ENCODE results near the gene ZNF317.

The ZNF317 gene

DNA sequence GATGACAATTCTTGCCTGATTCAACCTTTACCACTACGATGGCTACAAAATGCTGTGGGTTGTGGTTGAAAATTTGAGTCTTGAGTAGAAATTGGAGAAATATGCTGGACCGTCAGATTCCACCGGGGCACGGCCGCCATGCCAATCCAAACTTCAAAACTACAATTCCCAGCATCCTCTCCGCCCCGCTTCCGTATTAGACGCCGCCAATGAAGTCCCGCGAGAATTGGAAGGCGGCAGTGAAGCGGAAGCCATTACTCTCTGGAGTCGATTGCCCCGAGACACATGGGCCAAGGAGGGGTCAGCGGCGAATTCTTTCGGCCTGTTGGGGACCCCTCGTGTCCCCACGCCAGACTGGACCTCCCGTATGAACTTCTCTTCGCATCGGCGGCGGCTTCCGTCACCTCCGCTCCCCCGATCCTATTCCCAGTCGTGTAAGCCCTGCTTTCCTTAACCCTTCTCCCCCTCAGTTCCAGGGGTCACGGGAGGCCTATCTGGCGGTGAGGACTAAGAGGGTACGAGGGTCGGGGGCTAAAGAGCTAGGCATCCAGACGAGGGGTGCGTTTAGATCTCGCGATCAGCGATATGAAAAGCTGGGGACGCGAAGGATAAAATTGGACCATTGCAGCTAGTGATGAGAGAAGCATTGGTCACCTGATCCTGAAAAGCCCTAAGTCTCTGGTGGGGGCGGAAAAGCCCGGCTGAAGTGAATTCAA lies at the start of gene ZNF317:
TSS of gene ZNF317 (plus strand) at position 239 of the 716 bp plus-strand sequence. CDS start 15,620 bp downstream, outside the sequence.
- DNase-seq (ENCODE audit: low read depth in 2 of 2): peak; percentile 80 to 82

GRCh38 chr19:9107375-9107774 lies 32.8 kb upstream of the ZNF317 start, which contains the start of gene OR7G2:
Gene OR7G2, minus strand, starts transcription at chr19:9107475. Its CDS starts 4,232 bp downstream, at chr19:9103243.
- no peak for DNase-seq (ENCODE audit: low read depth in 2 of 2)

DNA sequence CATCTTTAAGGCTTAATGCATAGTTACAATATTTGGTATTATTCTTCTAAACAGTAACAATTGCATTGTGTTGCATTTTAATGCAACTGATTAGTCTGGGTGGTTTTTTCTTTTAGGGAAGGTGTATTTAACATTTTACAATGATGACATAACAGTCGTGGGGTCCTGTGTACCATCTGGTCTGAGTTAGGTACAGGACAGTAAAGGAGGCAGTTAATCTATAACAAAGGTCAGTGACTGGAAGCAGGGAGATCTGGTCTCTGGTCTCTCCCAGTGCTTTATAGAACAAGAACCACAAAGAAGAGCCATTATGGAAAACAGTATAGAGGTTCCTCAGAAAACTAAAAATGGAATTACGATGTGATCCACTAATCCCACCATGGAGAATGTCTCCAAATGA lies 30.2 kb upstream of the ZNF317 start:
- no peak for DNase-seq (ENCODE audit: low read depth in 2 of 2)

DNA sequence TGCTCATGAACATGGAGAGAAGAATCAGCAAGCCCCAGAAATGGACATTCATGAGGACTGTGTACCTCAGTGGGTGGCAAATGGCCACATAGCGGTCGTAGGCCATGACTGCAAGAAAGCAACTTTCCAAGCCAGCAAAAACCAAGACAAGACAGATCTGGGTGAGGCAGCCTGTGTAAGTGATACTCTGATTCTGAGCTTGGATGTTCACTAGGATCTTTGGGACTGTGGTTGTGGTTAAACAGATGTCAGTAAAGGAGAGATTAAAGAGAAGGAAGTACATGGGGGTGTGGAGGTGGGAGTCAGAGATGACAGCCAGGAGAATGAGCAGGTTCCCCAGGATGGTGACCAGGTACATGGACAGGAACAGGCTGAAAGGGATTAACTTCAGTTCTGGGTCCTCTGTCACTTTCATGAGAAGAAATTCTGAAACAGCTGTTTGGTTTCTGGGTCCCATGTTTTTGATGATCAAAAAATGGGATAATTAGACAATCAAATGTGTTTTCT lies 24.8 kb upstream of the ZNF317 start, which contains the start of gene OR7G1:
TSS of gene OR7G1 (minus strand) at position 457 of the 507 bp plus-strand sequence. CDS start at position 457, 0 bp downstream.
- DNase-seq (ENCODE audit: low read depth in 2 of 2): no peak

GRCh38 chr19:9116547-9116946 lies 23.6 kb upstream of the ZNF317 start:
- no peak for DNase-seq (ENCODE audit: low read depth in 2 of 2)

DNA sequence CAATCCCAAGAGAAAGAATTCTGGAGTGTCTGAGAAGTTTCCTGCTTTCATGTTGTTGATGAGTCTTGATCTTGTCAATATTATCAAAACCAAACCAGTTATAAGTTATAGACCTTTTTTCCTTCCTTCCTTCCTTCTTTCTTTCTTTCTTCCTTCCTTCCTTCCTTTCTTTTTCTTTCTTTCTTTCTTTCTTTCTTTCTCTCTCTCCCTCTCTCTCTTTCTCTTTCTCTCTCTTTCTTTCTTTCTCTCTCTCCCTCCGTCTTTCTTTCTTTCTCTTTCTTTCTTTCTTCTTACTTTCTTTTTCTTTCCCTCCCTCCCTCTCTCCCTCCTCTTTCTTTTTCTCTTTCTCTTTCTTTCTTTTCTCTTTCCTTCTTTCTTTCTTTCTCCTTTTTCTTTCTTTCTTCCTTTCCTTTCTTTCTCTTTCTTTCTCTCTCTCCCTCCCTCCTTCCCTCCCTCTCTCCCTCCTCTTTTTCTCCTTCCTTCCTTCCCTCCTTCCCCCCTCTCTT lies 13.2 kb upstream of the ZNF317 start, which contains the start of gene OR7G3:
TSS of gene OR7G3 (minus strand) at position 51 of the 506 bp plus-strand sequence. CDS start at position 51, 0 bp downstream.
- DNase-seq (ENCODE audit: low read depth in 2 of 2): no peak

DNA sequence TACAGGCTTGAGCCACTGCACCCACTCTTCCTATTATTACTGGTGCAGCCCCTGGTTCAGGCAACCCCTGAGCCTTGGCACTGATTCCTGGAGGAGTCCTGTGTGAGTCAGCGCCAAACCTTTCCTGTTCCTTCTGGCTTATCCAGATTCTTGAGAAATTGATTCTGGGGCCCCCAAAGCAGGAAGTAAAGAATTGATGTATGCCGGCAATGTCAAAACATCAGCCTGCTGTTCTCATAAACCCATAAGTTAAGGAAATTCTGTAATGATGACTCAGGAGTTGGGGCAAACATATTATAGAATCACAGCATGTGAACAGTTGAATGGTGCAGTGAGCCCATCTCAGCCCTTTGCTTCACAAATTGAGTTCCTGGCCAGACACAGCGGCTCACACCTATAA lies 12.0 kb upstream of the ZNF317 start:
- DNase-seq (ENCODE audit: low read depth in 2 of 2): no peak

DNA sequence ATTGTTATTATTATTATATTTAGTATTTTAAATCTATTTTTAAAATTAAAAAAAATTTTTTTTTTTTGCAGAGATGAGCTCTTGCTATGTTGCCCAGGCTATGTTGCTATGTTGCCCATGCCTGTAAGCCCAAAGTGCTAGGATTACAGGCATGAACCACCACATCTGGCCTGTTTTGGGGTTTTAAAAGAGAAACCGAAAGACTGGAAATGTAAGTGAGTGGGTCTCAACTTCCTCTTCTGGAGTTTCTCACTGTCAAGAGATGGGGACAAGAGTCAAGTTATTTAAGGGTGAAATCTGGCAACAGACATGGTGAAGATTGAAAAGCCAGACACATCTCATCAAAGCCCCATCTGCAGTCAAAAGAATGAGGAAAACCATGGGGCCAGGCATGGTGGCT lies 9.2 kb upstream of the ZNF317 start:
- DNase-seq (ENCODE audit: low read depth in 2 of 2): no peak

GRCh38 chr19:9132422-9132821 lies 7.8 kb upstream of the ZNF317 start:
- no peak for DNase-seq (ENCODE audit: low read depth in 2 of 2)

DNA sequence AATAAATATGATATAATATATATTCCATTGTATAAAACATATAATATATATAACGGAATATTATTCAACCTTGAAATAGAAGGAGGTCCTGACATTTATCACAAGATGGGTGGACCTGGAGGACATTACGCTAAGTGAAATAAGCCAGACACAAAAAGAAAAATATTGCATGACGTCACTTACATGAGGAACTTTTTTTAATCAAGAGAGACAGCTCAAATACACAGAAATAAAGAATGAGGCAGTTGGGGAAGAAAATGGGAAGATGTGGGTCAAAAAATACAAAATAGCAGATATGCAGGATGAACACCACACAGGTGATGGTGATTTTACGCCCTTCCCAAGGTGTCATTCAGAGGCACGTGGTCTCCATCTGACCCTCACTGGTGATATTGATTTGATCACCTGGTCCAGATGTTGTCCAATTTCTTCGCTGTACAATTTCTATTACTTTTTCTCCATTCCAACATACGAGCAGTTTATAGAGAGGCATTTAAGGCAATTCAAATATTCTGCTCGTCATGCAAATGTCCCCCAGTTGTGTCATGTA lies 513 bp upstream of the ZNF317 start:
- DNase-seq (ENCODE audit: low read depth in 2 of 2): no peak

GRCh38 chr19:9144920-9145319 lies 4.7 kb downstream of the ZNF317 start:
- no peak for DNase-seq (ENCODE audit: low read depth in 2 of 2)

GRCh38 chr19:9146882-9147281 lies 6.7 kb downstream of the ZNF317 start:
- DNase-seq (ENCODE audit: low read depth in 2 of 2): no peak

DNA sequence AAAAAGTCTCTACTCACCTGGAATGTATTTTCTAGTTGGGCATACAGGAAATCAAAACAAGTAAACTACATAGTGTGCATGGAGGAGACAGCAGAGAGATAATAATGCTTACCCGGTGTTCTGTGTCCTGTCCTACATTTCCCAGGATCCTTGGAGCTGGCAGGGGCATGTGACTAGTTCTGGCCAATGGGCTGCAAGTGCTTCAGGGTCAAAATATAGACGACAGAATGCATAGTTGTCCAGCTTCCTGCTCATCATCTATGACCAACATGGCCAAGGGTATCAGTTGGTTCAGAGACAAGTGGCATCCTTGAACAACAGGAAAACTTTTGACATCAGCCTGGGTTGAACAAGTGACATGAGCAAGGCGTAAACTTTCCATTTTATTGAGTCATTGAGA lies 8.5 kb downstream of the ZNF317 start:
- no peak for DNase-seq (ENCODE audit: low read depth in 2 of 2)

GRCh38 chr19:9149997-9150396 lies 9.8 kb downstream of the ZNF317 start:
- DNase-seq (ENCODE audit: low read depth in 2 of 2): no peak

GRCh38 chr19:9150650-9151049 lies 10.5 kb downstream of the ZNF317 start:
- DNase-seq (ENCODE audit: low read depth in 2 of 2): no peak

- no peak for DNase-seq (ENCODE audit: low read depth in 2 of 2)
Measured at GRCh38 chr19:9151367-9151766, 11.2 kb downstream of the ZNF317 start.

DNA sequence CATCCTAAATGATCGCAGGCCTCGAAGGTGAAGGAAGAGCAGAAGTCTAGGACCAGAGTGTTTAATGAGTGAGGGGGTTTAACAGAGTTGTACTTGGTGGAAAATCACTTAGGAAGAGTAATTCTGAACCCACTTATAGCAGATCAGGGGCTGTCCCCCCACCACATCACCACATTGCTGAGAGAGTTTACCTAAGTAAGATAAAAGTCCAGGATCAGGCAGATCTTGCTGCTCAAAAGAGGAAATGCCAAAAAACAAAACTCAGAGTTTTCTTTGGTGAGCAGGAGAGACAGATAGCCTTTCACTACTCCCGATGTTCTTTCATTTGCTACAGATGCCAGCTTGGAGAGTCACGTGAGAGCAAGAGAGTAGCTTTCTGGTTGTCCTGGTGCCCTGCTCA lies 15.4 kb downstream of the ZNF317 start:
- DNase-seq (ENCODE audit: low read depth in 2 of 2): no peak

- DNase-seq (ENCODE audit: low read depth in 2 of 2): no peak
Measured at GRCh38 chr19:9156304-9156703, 16.1 kb downstream of the ZNF317 start.

DNA sequence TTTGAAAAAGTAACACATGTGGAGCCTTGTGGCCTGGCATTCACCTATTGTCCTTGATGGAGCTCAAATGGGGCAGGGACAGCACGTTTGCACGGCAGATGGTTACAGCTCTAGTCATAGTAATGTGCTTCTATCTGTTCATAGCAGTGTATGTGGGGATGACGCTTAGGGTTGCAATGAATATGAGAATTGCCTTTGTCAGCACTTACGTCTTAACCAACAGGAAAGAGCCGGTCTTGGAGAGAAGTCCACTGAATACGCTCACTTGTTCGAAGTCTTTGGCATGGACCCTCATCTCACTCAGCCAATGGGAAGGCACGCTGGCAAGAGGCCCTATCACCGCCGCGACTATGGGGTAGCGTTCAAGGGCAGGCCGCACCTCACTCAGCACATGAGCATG lies 19.7 kb downstream of the ZNF317 start:
- DNase-seq (ENCODE audit: low read depth in 2 of 2): no peak

DNA sequence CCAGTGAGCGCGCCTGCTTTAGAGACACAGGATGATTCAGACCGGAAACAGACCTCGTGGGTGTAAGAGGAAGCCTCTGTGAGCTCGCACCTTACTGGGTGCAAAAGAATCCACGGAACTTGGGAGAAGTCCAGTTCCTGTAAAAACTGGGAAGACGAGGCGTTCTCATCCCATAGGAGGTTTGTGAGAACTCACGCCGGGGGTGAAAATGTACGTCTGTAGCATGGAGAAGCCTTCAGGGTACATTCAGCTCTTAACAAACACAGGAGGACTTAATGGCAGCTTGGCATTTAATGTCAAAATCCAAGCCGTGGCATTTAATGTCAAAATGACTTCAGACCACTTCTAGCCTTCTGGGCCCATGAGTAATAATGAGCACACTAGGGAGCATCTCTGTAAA lies 21.2 kb downstream of the ZNF317 start:
- DNase-seq (ENCODE audit: low read depth in 2 of 2): no peak

DNA sequence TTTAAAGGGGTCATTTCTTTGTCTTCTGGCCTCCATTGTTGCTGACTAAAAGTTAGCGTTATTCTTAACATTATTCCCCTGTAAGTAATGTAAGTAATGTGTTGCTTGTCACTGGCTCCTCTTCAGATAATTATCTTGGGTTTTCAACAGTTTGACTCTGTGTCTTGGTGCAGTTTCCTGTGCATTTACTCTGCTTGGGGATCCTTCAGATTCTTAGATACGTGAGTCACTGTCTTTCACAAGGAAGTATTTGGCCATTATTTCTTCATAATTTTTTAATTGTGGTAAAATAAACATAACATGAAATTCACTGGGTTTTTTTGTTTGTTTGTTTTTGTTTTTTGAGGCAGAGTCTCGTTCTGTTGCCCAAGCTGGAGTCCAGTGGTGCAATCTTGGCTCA lies 25.1 kb downstream of the ZNF317 start:
- DNase-seq (ENCODE audit: low read depth in 2 of 2): no peak

DNA sequence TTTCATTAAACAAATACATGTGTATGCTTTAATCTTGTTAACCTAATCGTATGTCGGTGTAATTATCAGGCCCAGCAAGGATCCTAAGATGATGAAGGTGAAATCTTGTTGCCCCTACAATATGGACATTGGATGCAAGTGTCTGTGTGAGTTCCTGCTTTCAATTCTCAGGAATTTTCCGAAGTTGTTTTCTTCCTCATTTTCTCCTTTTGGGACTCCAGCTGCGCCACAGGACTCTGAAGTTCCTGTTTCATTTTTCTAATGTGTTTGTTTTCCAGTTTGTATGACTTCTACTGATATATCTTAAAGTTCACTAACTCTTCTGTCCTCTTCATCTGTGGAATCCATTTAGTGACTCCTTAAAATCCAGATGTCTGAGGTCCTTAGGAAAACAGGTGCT lies 26.6 kb downstream of the ZNF317 start:
- no peak for DNase-seq (ENCODE audit: low read depth in 2 of 2)

DNA sequence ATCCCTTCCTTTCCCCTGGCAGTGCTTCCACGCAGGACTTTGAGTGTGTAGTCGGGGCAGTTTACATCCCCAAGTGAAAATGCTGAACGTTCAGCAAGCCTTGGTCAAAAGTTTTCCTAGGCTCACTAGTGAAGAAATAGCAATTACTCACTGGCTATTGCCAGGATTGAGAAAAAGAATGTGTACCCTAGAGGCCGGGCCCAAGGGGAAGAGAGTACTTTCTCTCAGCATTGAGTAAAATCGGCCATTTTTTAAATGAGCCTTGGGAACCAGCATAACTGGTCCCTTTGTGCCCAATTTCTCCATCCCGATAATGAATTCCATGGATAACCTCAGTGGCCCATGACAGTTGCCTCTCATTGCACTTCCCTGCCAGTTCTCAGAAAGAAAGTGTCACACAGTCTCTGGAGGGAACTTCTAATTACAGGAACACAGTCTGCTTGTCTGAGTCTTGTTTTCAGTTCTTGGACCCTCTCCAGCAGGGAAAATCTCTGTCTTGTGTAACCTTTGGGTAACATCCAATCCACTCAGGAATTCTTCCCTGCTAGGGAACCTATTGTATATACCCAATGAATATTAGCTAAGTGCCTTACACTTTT lies 31.3 kb downstream of the ZNF317 start:
- no peak for DNase-seq (ENCODE audit: low read depth in 2 of 2)

Measured in activated CD8-positive, alpha-beta memory T cell treated with anti-CD3 and anti-CD28 coated beads for 4 hours (primary cell).